SK-N-MC (cell line): ENCODE measurements around the gene TTLL3.

Experiments
- FOXP2 ChIP-seq: optimal IDR thresholded peaks from 2 replicates; pipeline ENCODE3; 2011; ENCODE audit warnings: mild to moderate bottlenecking, moderate library complexity; ENCODE audit not compliant: insufficient read depth; ENCODE audit errors: extremely low read length, control extremely low read depth
- POLR2AphosphoS5 ChIP-seq: IDR thresholded peaks from 2 replicates; pipeline ENCODE4 v1.6.1; 2012; ENCODE audit warnings: mild to moderate bottlenecking, low read depth, low read length, borderline replicate concordance

DNA sequence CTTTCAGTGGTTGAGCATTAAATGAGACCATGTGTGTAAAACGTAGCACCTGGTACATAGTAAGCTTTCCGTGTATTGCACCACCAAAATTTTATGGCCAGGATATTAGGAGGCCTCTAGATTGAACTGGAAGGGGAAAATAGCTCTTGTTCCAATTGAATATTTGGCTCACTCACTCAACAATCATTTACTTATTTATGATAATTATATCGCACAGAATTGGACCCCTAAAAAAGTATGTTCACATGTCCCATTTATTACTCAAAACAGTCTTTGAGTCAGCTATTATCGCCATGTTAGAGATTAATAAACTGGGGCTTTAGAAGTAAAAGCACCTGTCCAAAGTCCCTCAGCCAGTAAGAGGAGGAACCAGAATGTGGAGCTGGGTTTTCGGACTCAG lies 5.1 kb upstream of the TTLL3 start:
- TF ChIP-seq POLR2AphosphoS5 = no peak
- no peak for TF ChIP-seq FOXP2
